ENCODE results near the gene ADAM12. TPM values are rescaled to one million over a fixed set of nuclear protein-coding genes. Genes with fewer than 3 reads are reported as not detected.

ADAM12 gene
- total and polyA plus RNA-seq, 9 of the 15 experiments (the other 6 are each of a cell fraction or from before 2014, with no cell fraction given) = not detected

- no peaks in the 10 kb centered on the region for H3K36me3 ChIP-seq (ENCODE audit: control insufficient read depth, insufficient read depth, low read length)
- no peak overlapping the region for H3K9ac ChIP-seq (ENCODE audit: insufficient read depth in 1 of 2, low read depth in 2 of 2, low read length in 2 of 2)
- no peaks in the 10 kb centered on the region for H3K9me1 ChIP-seq (ENCODE audit: control insufficient read depth, insufficient read depth, low read length)
- H3K4me2 ChIP-seq (ENCODE audit: insufficient read depth, low read length) = no peak overlapping the region
- H4K20me1 ChIP-seq (replicated peaks; ENCODE audit: control insufficient read depth, insufficient read depth, low read length) = no peaks in the 10 kb centered on the region
- H3K9me3 ChIP-seq (replicated peaks; ENCODE audit: control insufficient read depth, insufficient read depth, low read depth, low read length) = no peaks in the 10 kb centered on the region
- POLR2A ChIA-PET = no interaction called here
- peaks cover 2 to 15% of the 10 kb centered on the region in 2 experiments; a peak in 3 of 5 replicates for H3K27me3 ChIP-seq (ENCODE audit: control insufficient read depth in 2 of 2, insufficient read depth in 2 of 2, low read length in 2 of 2)
- no TSS peak for BruUV-seq (replicated peaks)
- FAIRE-seq (no peak), DNase-seq (ENCODE audit: extremely low read depth in 1 of 4, low spot score in 3 of 4) (no peak), ATAC-seq (no peak)
- no peak overlapping the region for H2AFZ ChIP-seq (ENCODE audit: low read depth, low read length)
- no peaks in the 10 kb centered on the region for H3K4me1 ChIP-seq (replicated peaks in 1 of 2; ENCODE audit: control insufficient read depth in 2 of 2, insufficient read depth in 2 of 2, low read length in 2 of 2)
- WGBS (ENCODE audit: insufficient coverage, low coverage, missing lambda C conversion rate) = 0% methylated on average over 2 of the region's 4 CpGs
- in situ Hi-C loops (cut with MboI) (no loop called here), intact Hi-C loops (cut with micrococcal nuclease) (no loop called here)
- H3K4me3 ChIP-seq = no peak overlapping the region
- no peak overlapping the region for H3K27ac ChIP-seq (ENCODE audit: extremely low read depth, low read depth, low read length)
- CTCF ChIA-PET (ENCODE audit: low intra/inter-chr PET ratio) = no interaction called here
- no peak for TF ChIP-seq PHF8 (IDR thresholded peaks at IDR 0.05; ENCODE audit: borderline replicate concordance, low read length)
- no peak for TF ChIP-seq IRF1 (CRISPR knock-in tag; IDR thresholded peaks at IDR 0.05; ENCODE audit: borderline replicate concordance)
- TF ChIP-seq KLF13 (tag; IDR thresholded peaks at IDR 0.05; ENCODE audit: borderline replicate concordance, low read depth) = no peak
- TF ChIP-seq EGR1 (conservative IDR thresholded peaks at IDR 0.05) = no peak
- TF ChIP-seq ZNF589 (CRISPR knock-in tag; IDR thresholded peaks at IDR 0.05; ENCODE audit: low read depth) = no peak
- no peak for TF ChIP-seq ELF2 (CRISPR knock-in tag; IDR thresholded peaks at IDR 0.05)
- TF ChIP-seq CREB5 (CRISPR knock-in tag; IDR thresholded peaks at IDR 0.05) = no peak
- TF ChIP-seq ZNF253 (CRISPR knock-in tag; conservative IDR thresholded peaks at IDR 0.05) = no peak
- no peak for TF ChIP-seq ZFP91 (CRISPR knock-in tag; IDR thresholded peaks at IDR 0.05)
- no peak for TF ChIP-seq FOXJ2 (tag; IDR thresholded peaks at IDR 0.05)
- no peak for TF ChIP-seq CLOCK (CRISPR knock-in tag; IDR thresholded peaks at IDR 0.05; ENCODE audit: borderline replicate concordance)
- TF ChIP-seq ZNF639 (CRISPR knock-in tag; conservative IDR thresholded peaks at IDR 0.05 in 1 of 2, IDR thresholded peaks at IDR 0.05 in 1 of 2) = no peak
- no peak for TF ChIP-seq COPS2 (conservative IDR thresholded peaks at IDR 0.05)
- no peak for TF ChIP-seq KLF1 (tag; IDR thresholded peaks at IDR 0.05)
- no peak for TF ChIP-seq ZNF41 (CRISPR knock-in tag; conservative IDR thresholded peaks at IDR 0.05)
- H3K79me2 ChIP-seq (ENCODE audit: control insufficient read depth, insufficient read depth, low read length) = no peaks in the 10 kb centered on the region
These were observed 286.5 kb downstream of the ADAM12 start for GRCh38 chr10:126101736-126102135.

All from K562 (cell line).